Urothelium cell line (cell line): Measurements from ENCODE around the gene TBC1D1.
"Not testable (repeated sequence)": the region's sequence is repeated elsewhere in the genome, so short reads cannot be mapped to it uniquely, and the experiment has no call there.

Experiments used
- DNase-seq: peaks from one replicate; pipeline ENCODE4 v3.0.0; 2011; ENCODE audit warnings: low spot score, mixed read lengths
- FAIRE-seq: peaks from 2 replicates; lab custom pipeline; 2011; peaks lifted over from hg19 to GRCh38; lab: Jason Lieb, UNC

TBC1D1 gene

GRCh38 chr4:38009421-38009820 is 118.5 kb downstream of the TBC1D1 start:
- FAIRE-seq = no peak

GRCh38 chr4:38009949-38010348 is 119.1 kb downstream of the TBC1D1 start:
- DNase-seq (no peak), FAIRE-seq (no peak)

More at GRCh38 chr4:38009421-38009820, 118.5 kb downstream of the TBC1D1 start:
- DNase-seq = no peak

GRCh38 chr4:38011511-38012162 is 120.8 kb downstream of the TBC1D1 start:
- no peak for FAIRE-seq
- DNase-seq = no peak

GRCh38 chr4:38013461-38014366 is 122.8 kb downstream of the TBC1D1 start:
- DNase-seq (no peak), FAIRE-seq (no peak)

GRCh38 chr4:38014421-38014852 is 123.6 kb downstream of the TBC1D1 start:
- FAIRE-seq (no peak), DNase-seq (no peak)

- FAIRE-seq = no peak
- no peak for DNase-seq
Measured at GRCh38 chr4:38015886-38016515, 125.1 kb downstream of the TBC1D1 start.

- FAIRE-seq (peak; percentile 23), DNase-seq (no peak)
Measured at GRCh38 chr4:38016698-38017097, 125.8 kb downstream of the TBC1D1 start.

- FAIRE-seq (no peak), DNase-seq (no peak)
Measured at GRCh38 chr4:38017609-38018008, 126.7 kb downstream of the TBC1D1 start.

GRCh38 chr4:38020386-38020785 is 129.5 kb downstream of the TBC1D1 start:
- no peak for FAIRE-seq
- DNase-seq = no peak

- DNase-seq, FAIRE-seq: not testable (repeated sequence)
Measured at GRCh38 chr4:38020961-38021360, 130.1 kb downstream of the TBC1D1 start.

GRCh38 chr4:38021751-38022150 is 130.9 kb downstream of the TBC1D1 start:
- FAIRE-seq (no peak), DNase-seq (no peak)

GRCh38 chr4:38023347-38024205 is 132.7 kb downstream of the TBC1D1 start:
- DNase-seq (no peak), FAIRE-seq (no peak)

GRCh38 chr4:38024206-38024509 is 133.3 kb downstream of the TBC1D1 start:
- FAIRE-seq (no peak), DNase-seq (no peak)

GRCh38 chr4:38025665-38026064 is 134.8 kb downstream of the TBC1D1 start:
- DNase-seq = no peak
- FAIRE-seq = no peak

- FAIRE-seq (no peak), DNase-seq (no peak)
Measured at GRCh38 chr4:38026158-38026740, 135.4 kb downstream of the TBC1D1 start.

- no peak for FAIRE-seq
- DNase-seq = no peak
Measured at GRCh38 chr4:38030023-38030422, 139.1 kb downstream of the TBC1D1 start.

GRCh38 chr4:38034986-38035882 is 144.3 kb downstream of the TBC1D1 start:
- no peak for FAIRE-seq
- peak; percentile 61 for DNase-seq

- FAIRE-seq (peak; percentile 37), DNase-seq (no peak)
Measured at GRCh38 chr4:38036548-38036947, 145.7 kb downstream of the TBC1D1 start.

- FAIRE-seq (no peak), DNase-seq (no peak)
Measured at GRCh38 chr4:38037612-38038011, 146.7 kb downstream of the TBC1D1 start.
